HCT116 (cell line): Measurements from ENCODE around the gene NFIB.

Experiments used
- CTCF ChIP-seq, 3 experiments: fragments of 200-600 bp in 1 of 3; sonication (generic) in 1 of 3; IDR thresholded peaks in 2 of 3; conservative IDR thresholded peaks in 1 of 3; 2 replicates each; pipeline ENCODE4 v1.5.1; 2012 to 2017; ENCODE audit warnings: low read depth in 2 of 3, low read length in 2 of 3, antibody characterized with exemption in 1 of 3, borderline replicate concordance in 1 of 3, control low read depth in 1 of 3, mild to moderate bottlenecking in 1 of 3, mixed read lengths in 1 of 3, mixed run types in 1 of 3, moderate library complexity in 1 of 3; ENCODE audit not compliant: insufficient read depth in 1 of 3
- YY1 ChIP-seq: IDR thresholded peaks from 2 replicates; pipeline ENCODE4 v1.6.1; 2011; ENCODE audit warnings: low read length, low read depth, moderate library complexity, mild to moderate bottlenecking; ENCODE audit not compliant: insufficient replicate concordance; ENCODE audit errors: extremely low read depth

- TF ChIP-seq CTCF (IDR thresholded peaks at IDR 0.05 in 2 of 3, conservative IDR thresholded peaks at IDR 0.05 in 1 of 3; ENCODE audit: borderline replicate concordance in 1 of 3, insufficient read depth in 1 of 3, low read depth in 2 of 3, low read length in 2 of 3): no peak
- no peak for TF ChIP-seq YY1
These were observed 9.4 kb upstream of the NFIB start for GRCh38 chr9:14323083-14323971.
